Bronchial epithelial cell (primary cell): Measurements from ENCODE around the gene POLR2L. TPM values are rescaled to one million over a fixed set of nuclear protein-coding genes. Genes with fewer than 3 reads are reported as not detected.

Experiments used
- DNase-seq: peaks from one replicate; pipeline ENCODE4 v3.0.0-alpha.2; 2010; ENCODE audit warnings: low read depth
- FAIRE-seq: peaks from 2 replicates; lab custom pipeline; 2011; peaks lifted over from hg19 to GRCh38; lab: Jason Lieb, UNC
- H3K27me3 ChIP-seq: 2 replicates; pipeline ENCODE4 v1.5.1; 2011; ENCODE audit warnings: low read length; ENCODE audit not compliant: control insufficient read depth, insufficient read depth
- H3K36me3 ChIP-seq: 2 replicates; pipeline ENCODE4 v1.5.1; 2011; ENCODE audit warnings: low read length; ENCODE audit not compliant: control insufficient read depth, insufficient read depth
- H3K4me3 ChIP-seq: 2 replicates; pipeline ENCODE4 v1.5.1; 2011; ENCODE audit warnings: mild to moderate bottlenecking, low read depth, low read length, control low read depth
- total RNA-seq: library from RNA; depleted of rRNA; stranded (reverse); fragments of >200 nt; gene quantifications from 2 replicates; pipeline ENCODE4 v1.2.1, GENCODE V29; 2014
- TF ChIP-seq, protein P1 (sequence below): IDR thresholded peaks from 2 replicates; pipeline ENCODE4 v1.5.1; 2011; ENCODE audit warnings: mild to moderate bottlenecking, moderate library complexity, low read length, control low read depth, inconsistent platforms; ENCODE audit not compliant: insufficient read depth, severe bottlenecking

POLR2L gene
- total RNA-seq, 1 donor from 2014 or later, result 8.7 TPM

DNA sequence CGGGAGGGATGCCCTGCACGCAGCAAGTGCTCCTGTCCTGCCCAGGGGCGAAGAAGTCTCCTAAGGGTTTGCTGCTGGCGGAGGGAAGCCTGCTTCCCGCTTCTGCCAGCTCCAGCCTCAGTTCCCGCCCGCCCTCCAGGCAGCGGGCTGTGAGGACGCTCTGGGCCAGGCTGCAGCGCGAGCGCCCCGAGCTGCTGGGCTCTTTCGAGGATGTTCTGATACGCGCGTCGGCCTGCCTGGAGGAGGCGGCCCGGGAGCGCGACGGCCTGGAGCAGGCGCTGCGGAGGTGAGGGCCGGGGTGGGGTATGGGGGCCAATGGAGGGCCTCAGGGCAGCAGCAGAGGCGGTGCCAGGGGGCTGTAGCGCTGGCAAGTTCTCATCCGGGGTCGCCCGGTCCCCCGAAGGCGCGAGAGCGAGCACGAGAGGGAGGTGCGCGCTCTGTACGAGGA, 12.5 kb downstream of the POLR2L start:
- FAIRE-seq, result no peak
- H3K36me3 ChIP-seq, result peaks cover 4% of the 10 kb centered on the region
- H3K27me3 ChIP-seq, result peaks cover 2% of the 10 kb centered on the region
- TF ChIP-seq, protein P1, sequence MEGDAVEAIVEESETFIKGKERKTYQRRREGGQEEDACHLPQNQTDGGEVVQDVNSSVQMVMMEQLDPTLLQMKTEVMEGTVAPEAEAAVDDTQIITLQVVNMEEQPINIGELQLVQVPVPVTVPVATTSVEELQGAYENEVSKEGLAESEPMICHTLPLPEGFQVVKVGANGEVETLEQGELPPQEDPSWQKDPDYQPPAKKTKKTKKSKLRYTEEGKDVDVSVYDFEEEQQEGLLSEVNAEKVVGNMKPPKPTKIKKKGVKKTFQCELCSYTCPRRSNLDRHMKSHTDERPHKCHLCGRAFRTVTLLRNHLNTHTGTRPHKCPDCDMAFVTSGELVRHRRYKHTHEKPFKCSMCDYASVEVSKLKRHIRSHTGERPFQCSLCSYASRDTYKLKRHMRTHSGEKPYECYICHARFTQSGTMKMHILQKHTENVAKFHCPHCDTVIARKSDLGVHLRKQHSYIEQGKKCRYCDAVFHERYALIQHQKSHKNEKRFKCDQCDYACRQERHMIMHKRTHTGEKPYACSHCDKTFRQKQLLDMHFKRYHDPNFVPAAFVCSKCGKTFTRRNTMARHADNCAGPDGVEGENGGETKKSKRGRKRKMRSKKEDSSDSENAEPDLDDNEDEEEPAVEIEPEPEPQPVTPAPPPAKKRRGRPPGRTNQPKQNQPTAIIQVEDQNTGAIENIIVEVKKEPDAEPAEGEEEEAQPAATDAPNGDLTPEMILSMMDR, result no peak
- H3K4me3 ChIP-seq, result peak overlapping the region; percentile 27
- no peak for DNase-seq

DNA sequence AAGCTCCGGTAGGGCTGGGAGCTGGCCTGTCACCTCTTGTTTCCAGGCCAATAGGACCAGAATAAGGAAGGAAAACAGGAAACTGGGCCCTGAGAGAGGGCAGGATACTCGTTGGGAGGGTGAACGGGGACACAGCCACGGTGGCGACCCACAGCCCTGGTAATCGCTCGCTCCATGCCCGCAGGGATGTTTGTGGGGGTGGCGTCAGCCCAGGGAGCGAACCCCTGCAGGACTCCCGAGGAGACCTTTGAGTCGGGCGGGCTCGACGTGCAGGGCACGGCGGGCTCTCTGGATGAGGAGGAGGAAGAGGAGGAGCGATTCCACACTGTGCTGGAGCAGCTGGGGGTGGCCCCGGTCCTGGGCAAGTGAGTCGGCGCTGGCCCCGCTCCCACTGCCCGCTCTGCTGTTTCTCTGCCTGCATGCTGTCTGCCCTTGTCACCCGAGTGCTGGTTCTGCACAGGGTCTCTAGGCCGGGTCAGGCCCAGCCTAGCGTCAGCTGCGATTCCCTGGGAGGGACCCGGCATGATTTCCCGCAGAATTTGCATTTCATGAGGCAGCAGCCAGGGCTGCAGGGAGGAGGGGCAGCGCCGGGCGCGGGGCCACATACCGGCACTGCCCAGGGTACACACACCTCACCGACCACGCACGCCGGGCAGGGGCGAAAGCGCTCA, 13.0 kb downstream of the POLR2L start:
- DNase-seq (no peak), FAIRE-seq (no peak)
- Histone ChIP-seq H3K36me3 (peaks cover 3% of the 10 kb centered on the region), H3K27me3 (peaks cover 2% of the 10 kb centered on the region), H3K4me3 (no peak overlapping the region)
- TF ChIP-seq, protein P1, result no peak

DNA sequence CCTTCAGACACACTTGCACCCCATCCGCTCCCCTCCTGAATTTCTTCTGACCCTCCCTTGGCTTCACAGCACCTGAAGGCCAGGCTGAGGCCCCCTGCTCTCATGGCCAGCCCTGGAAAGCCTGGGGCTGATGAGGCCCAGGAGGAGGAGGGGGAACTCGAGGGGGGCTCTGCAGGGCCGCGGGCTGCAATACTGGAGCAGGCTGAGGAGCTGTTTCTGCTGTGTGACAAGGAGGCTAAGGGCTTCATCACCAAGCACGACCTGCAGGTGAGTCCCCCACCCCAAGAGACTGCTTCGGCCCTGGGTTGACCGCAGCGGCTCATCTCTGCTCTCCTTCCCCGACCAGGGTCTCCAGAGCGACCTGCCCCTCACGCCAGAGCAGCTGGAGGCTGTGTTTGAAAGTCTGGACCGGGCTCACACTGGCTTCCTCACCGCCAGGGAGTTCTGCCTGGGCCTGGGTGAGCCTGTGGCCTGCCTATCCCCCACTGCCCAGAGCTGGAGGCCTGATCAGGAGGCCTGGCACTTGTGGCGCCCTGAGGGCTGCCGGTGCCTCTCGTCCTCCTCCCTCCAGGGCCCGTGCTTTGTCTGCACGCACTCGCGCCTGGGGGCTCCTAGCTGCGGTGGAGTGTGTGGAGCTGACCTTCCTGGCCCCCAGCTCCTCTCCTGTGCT, 13.7 kb downstream of the POLR2L start:
- peaks cover 7% of the 10 kb centered on the region for H3K36me3 ChIP-seq
- no peak for FAIRE-seq
- no peak for DNase-seq
- H3K4me3 ChIP-seq, result no peak overlapping the region
- TF ChIP-seq, protein P1, result no peak
- H3K27me3 ChIP-seq, result peaks cover 2% of the 10 kb centered on the region

DNA sequence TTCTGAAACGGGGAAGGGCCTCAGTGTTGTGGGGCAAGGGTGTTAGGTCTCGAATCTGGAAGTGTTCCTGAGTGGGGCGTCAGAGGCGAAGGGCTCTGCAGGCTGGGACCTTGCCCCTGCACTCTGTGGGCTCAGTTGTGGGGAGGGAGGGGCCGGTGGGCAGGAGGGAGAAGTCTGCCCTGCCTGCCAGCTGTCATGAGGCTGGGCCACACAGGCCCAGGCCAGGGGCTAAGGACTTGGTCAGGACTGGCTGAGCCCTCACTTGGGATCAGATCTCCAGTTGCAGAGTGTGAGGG, 14.5 kb downstream of the POLR2L start, which contains the start of gene CRACR2B:
TSS of gene CRACR2B (plus strand) at position 23 of the 296 bp plus-strand sequence. CDS start 689 bp downstream, outside the sequence.
- FAIRE-seq (no peak), DNase-seq (no peak)
- Histone ChIP-seq H3K4me3 (peak within 1 kb of the TSS; percentile 29), H3K27me3 (peaks cover 2% of the 10 kb centered on the region), H3K36me3 (peaks cover 9% of the 10 kb centered on the region)
- TF ChIP-seq, protein P1, result no peak

DNA sequence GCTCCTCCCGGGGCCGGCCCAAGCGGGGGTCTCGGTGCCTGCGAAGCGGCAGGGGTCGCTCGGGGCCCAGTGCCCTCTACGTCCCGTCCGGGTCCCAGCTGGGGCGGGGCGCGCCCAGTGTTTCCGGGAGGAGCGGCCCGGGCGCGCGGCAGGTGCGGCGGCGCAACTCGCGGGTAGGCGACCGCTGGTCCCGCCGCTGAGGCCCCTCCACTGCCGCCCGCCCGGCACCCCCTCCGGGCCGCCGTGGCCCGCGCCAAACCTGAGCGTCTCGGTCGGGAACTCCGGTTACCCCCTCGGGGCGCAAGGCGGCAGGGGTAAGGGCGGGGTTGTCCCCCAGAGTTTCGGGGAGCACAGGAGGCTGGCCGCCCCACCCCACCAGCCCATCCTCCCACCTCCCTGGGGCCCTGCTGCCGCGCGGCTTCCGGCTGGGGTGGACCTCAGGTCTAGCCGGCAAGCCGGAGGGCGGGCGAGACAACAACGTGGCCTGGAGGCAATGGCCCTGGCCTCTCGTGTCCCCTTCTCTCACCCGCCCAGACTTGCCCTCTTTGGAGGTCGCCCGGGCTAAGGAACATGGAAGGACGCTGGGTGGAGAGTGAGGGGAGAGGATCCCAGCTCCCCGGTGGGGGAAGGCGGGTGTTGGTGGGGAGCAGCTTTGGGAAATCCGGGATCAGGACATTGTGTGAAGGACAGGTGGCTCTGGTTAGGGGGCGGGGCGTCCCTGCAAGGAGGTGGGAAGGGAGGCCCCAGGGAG, 15.0 kb downstream of the POLR2L start:
- peaks cover 12% of the 10 kb centered on the region for H3K36me3 ChIP-seq
- DNase-seq (no peak), FAIRE-seq (no peak)
- H3K27me3 ChIP-seq, result peaks cover 2% of the 10 kb centered on the region
- TF ChIP-seq, protein P1, result no peak
- peak overlapping the region; percentile 29 for H3K4me3 ChIP-seq
